Skeletal muscle cell (primary cell): ENCODE results near the gene SH3BP4.

ENCODE experiments used
- DNase-seq: peaks from one replicate; pipeline ENCODE4 v3.0.0-alpha.2; 2010; ENCODE audit warnings: low read depth
- H3K4me3 ChIP-seq: 2 replicates; pipeline ENCODE4 v1.5.1; 2011; ENCODE audit warnings: low read depth, mild to moderate bottlenecking, control low read depth, low read length, moderate library complexity

SH3BP4 gene

DNA sequence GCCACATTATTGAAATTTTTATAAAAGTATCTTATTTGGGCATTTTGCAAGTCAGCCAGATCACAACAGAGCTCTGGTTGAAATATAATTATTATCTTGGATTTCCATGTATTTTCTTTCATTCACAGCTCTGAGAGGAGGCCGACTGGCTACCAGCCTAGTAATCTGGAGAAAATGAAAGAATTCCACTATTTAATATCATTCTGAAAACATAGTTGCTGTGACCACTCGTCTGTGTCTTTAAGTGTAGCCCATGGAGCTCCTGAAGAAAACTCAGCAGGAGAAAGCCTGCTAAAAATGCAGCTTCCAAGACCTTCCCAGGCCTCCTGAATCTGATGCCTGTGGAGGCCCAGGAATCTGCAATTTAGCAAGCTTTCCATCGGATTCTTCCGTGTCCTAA lies 114.7 kb downstream of the SH3BP4 start:
- no peak overlapping the region for H3K4me3 ChIP-seq
- no peak for DNase-seq

DNA sequence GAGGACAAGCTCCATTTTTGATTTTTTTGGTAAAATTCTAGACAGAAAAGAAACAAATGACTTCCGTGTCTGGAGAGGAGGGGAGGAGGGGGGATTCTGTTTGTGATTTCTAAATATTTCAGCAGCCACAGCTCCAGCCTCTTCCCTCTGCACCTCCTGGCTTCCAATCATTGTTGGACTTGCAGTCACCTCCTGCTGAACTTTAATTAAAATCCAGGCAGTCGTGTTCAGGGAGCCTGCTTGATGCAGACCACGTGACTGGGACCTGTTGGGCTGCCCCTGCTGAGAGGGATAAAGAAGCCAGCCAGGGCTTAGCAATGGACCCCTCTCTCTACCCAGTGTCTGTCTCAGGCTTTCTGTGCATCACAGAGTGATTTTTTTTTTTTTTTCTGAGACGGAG lies 115.1 kb downstream of the SH3BP4 start:
- H3K4me3 ChIP-seq, result no peak overlapping the region
- no peak for DNase-seq

DNA sequence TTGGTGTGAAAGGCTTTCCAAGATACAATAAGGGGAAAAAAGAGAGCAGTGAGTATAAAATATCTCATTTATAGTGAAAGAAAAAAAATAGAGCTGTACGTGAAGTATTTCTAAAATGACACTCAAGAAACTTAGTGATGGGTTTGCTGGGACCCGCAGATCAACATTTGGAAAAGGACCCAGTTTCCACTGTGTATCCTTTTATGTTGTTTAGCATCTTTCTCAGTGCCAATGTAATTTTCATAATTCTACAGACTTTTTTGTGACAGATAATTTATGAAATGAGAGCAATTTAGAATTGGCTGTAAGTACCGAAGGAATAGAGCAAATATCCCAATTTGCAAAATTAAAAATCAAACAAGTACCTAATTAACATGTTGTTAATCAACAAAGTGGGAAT lies 116.9 kb downstream of the SH3BP4 start:
- no peak overlapping the region for H3K4me3 ChIP-seq
- DNase-seq, result no peak

GRCh38 chr2:235070063-235070706 lies 118.4 kb downstream of the SH3BP4 start:
- no peak overlapping the region for H3K4me3 ChIP-seq
- no peak for DNase-seq

DNA sequence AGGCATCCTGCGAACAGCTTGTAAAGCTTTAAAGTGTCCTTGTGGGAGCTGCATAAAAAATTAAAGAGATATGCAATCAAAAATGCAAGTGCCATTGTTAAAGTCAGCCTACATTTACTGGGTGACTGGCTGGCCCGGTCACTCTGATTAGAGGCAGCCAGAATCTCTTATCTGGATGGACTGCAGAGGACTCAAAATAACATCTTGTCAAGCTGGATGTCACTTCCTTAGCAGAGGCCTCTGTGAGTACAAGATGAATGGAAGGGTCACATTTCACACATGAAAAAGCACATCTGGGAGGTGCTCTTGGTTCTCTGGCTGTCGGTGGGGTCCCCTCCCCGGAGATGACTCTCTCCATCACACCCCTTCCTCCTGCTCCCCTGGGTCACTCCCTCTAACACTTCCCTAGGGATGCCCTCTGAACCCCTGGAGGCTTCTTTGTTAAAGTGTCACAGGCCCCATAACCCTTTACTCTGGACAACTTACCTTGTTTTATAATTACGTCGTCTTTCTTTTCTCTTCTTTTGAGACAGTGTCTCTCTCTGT lies 122.1 kb downstream of the SH3BP4 start:
- H3K4me3 ChIP-seq, result no peak overlapping the region
- no peak for DNase-seq

GRCh38 chr2:235077046-235077445 lies 125.2 kb downstream of the SH3BP4 start:
- H3K4me3 ChIP-seq, result no peak overlapping the region
- DNase-seq, result no peak

DNA sequence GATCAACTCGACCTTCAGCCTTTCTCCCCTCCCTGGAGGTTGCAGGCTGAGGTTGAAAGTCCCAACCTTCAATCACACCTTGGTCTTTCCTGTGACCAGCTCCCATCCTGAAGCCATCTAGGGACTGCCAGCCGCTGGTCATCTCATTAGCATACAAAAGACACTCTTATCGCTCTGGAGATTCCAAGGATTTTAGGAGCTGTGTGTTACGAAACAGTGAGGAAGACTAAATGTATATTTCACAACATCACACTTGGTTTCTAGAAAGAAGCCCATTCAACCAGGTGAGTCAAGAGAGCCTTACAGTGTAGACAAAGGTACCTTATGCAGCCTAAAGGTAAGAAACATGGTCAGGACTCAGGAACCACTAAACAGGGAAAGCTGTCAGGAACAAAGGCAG lies 126.4 kb downstream of the SH3BP4 start:
- no peak for DNase-seq

DNA sequence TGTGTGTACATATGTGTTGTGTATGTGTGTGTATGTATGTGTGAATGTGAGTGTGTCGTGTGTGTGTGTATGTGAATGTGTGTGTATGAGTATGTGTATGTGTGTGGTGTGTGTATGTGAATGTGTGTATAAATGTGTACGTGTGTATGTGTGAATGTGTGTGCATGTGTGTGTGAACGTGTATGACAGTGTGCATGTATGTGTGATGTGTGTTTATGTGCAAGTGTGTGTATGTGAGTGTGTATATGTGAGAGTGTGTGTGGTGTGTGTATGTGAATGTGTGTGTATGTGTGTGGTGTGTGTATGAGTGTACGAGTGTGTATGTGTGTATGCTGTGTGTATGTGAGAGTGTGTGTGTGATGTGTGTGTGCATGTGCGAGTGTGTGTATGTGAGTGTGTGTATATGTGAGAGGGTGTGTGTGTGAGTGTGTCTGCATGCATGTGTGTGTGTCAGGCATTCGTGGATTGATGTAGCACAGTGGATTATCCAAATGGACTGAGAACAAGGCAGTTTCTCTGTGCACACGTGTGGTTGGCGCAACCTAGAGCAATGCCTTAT lies 127.2 kb downstream of the SH3BP4 start:
- no peak for DNase-seq
- H3K4me3 ChIP-seq, result no peak overlapping the region

More for the DNA sequence above, 126.4 kb downstream of the SH3BP4 start:
- H3K4me3 ChIP-seq, result no peak overlapping the region

DNA sequence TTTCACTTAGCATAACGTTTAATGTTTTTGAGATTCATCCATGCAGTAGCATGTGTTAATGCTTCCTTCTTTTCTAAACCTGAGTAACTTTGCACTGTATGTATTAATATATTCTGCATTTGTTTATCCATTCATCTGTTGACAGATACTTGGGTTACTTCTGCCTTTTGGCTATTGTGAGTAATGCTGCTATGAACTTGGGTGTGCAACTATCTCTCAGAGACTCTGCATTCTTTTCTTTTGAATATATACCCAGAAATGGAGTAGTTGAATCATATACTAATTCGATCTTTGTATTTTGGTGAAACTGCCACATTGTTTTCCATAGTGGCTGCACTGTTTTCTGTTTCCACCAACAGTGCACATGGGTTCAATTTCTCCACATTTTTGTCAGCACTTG lies 128.3 kb downstream of the SH3BP4 start:
- no peak overlapping the region for H3K4me3 ChIP-seq
- no peak for DNase-seq

GRCh38 chr2:235082578-235083338 lies 130.9 kb downstream of the SH3BP4 start:
- no peak for DNase-seq
- H3K4me3 ChIP-seq, result no peak overlapping the region

DNA sequence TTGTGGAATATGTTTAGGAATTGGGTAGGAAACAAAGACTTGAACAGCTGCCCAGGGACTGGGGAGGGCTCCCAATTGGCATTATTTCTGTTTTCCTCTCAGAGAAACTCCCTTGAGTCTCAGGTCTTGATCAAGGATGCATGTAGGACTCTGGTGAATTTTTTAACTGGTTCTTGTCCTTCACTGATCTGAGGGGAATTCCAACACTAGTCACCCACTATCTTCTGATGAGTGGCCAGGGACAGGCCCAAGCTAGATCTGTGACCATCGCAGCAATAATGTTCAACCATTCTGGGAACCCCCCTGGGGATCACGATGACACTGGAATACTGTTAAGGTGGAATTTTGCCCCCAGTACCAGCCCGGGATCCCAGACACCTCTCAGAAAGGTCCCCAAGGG lies 132.0 kb downstream of the SH3BP4 start:
- no peak overlapping the region for H3K4me3 ChIP-seq
- DNase-seq, result no peak

- no peak overlapping the region for H3K4me3 ChIP-seq
- no peak for DNase-seq
Measured at GRCh38 chr2:235084424-235084823, 132.6 kb downstream of the SH3BP4 start.

DNA sequence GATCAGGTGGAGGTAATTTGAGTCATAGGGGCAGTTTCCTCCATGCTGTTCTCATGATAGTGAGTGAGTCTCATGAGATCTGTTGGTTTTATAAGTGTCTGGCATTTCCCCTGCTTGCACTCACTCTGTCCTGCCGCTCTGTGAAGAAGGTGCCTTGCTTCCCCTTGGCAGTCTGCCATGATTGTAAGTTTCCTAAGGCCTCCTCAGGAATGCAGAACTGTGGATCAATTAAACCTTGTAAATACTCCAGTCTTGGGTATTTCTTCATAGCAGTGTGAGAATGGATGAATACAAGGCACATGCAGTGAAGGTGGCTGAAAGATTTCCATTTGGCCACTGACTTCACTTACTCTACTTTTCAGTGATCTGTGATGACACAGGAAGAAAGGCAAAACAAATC lies 133.7 kb downstream of the SH3BP4 start:
- no peak overlapping the region for H3K4me3 ChIP-seq
- no peak for DNase-seq

DNA sequence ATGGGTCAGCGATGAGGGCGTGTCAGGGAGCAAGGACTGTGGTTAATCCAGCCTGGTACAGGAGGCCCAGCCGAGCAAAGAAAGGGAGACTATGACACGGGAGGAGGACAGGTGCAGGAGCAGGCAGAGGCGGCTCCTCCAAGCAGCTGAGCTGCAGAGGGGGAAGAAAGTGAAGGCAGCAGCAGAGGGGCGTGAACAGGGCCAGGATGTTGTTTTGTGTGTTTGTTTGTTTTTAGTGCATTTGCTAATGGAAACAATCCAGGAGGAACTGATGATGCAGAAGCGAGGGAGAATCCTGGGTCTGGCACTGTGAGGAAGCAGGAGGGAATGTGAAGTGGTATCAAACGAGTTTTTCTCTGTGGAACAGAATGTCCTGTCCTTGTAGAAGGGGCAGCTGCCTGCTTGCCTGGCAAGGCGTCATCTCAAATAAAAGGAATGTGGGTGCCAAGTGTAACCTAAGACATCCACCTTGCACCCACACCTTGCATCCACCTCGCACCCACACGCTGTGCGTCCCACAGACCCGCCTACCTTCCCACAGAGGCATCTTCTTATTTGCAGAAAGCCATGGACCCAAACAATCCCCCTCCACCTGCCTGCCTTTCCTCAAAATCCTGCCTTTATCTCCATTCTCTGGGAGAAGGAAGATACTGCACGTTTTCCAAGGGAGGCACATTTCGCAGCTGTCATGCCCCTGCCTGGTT lies 134.8 kb downstream of the SH3BP4 start:
- no peak for DNase-seq
- no peak overlapping the region for H3K4me3 ChIP-seq

- no peak overlapping the region for H3K4me3 ChIP-seq
- no peak for DNase-seq
Measured at GRCh38 chr2:235087832-235088495, 136.1 kb downstream of the SH3BP4 start.

DNA sequence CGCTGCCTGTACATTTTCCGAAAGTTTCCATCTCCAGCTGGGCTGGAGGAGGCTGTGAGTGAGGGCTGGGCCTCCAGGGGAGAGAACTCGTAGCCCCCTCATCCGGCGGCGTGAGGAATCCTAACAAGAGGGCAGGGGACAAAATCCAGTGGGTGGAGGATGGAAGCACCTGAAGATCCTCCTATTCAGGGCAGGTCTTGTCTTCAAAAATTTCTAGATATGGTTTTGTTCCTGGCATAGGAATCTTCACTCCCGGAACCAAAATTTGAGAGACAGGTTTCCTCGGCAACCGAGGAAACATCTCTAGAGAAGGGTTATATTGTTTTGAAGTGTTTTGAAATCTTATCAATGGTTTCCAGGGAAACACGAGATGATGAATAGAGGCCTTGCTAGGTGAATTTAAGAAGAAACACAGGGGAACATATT lies 136.7 kb downstream of the SH3BP4 start:
- no peak for DNase-seq
- no peak overlapping the region for H3K4me3 ChIP-seq

DNA sequence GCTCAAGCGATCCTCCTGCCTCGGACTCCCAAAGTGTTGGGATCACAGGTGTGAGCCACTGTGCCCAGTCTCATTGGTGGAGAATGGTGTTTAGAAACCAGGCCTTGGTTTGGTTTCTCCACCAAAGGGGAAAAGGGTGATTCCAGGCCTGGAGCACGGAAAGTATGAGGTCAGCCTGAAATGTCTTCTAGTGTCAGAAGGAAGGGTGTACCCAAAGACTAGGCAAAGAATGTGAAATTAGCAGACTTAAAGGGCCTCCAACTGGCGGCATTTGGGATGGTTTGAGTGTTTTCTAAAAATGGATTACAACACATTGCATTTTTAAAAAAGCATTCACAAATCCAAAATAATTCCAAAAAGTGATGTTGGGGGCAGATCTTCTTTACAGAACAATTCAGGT lies 139.6 kb downstream of the SH3BP4 start:
- DNase-seq, result no peak

GRCh38 chr2:235091983-235092382 lies 140.2 kb downstream of the SH3BP4 start:
- DNase-seq, result no peak
- H3K4me3 ChIP-seq, result no peak overlapping the region

More for the DNA sequence above, 139.6 kb downstream of the SH3BP4 start:
- H3K4me3 ChIP-seq, result no peak overlapping the region

GRCh38 chr2:235092433-235093223 lies 140.8 kb downstream of the SH3BP4 start:
- DNase-seq, result no peak
- no peak overlapping the region for H3K4me3 ChIP-seq
